GM12801 (cell line): ENCODE results near the gene NUP93.

ENCODE experiments used
- TF ChIP-seq, protein P1 (sequence below): IDR thresholded peaks from one replicate; pipeline ENCODE4 v1.5.1; 2011; ENCODE audit warnings: control low read depth; ENCODE audit not compliant: insufficient read length; ENCODE audit errors: extremely low read depth

Gene NUP93

DNA sequence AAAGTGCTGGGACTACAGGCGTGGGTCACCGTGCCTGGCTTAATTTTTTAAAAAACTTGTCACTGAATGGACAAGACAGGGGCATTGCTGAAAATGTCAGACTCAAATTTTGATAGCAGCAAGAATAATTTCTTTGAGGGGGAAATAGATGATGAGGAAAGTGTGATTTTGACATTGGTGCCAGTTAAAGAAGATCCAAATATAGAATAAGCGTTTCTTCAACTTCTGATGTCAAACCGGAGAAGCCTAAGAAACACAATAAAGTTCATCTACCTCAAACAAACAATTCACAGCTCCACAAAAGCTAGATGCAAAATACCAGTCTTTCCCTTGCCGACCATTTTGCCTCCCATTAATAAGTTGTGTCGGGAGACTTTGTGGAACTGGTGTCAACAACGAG, 43.2 kb upstream of the NUP93 start:
- TF ChIP-seq, protein P1, sequence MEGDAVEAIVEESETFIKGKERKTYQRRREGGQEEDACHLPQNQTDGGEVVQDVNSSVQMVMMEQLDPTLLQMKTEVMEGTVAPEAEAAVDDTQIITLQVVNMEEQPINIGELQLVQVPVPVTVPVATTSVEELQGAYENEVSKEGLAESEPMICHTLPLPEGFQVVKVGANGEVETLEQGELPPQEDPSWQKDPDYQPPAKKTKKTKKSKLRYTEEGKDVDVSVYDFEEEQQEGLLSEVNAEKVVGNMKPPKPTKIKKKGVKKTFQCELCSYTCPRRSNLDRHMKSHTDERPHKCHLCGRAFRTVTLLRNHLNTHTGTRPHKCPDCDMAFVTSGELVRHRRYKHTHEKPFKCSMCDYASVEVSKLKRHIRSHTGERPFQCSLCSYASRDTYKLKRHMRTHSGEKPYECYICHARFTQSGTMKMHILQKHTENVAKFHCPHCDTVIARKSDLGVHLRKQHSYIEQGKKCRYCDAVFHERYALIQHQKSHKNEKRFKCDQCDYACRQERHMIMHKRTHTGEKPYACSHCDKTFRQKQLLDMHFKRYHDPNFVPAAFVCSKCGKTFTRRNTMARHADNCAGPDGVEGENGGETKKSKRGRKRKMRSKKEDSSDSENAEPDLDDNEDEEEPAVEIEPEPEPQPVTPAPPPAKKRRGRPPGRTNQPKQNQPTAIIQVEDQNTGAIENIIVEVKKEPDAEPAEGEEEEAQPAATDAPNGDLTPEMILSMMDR: no peak

DNA sequence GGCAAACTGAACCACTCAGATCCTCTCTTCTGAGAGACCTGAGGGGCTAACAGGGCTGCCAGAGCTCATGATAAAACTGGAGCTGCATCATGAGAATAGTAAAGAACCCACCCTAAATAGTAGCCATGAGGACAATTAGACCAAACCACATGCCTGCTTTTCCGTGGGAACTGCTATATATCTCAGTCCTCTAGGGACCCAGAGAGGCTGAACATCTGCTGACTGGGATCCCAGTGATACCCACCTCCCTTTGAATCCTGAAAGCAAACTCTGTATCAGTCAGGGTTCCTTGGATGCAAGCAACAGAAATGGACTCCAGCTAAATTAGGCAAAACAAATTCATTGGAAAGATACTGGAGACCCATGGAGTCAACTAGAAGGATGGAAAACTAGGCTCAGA, 41.2 kb upstream of the NUP93 start:
- TF ChIP-seq, protein P1: no peak

DNA sequence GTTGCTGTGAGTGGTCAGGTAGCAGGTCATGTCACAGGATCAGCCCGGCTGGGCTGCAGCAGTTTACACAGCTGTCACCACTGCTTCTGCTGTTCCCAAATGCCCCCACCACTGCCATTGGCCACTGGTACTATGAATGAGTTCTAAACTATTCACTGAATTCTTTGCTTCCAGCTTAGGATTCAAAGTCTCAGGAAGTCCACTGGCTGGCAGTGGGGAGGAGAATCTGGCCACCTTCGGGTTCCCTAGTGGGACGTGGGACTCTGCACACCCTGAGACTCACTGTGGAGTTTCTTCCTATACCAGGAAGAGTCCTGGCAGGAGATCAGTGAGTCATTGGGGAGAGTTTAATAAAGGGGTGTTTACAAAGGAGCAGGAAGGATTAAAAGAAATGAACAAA, 40.8 kb upstream of the NUP93 start:
- TF ChIP-seq, protein P1: no peak

DNA sequence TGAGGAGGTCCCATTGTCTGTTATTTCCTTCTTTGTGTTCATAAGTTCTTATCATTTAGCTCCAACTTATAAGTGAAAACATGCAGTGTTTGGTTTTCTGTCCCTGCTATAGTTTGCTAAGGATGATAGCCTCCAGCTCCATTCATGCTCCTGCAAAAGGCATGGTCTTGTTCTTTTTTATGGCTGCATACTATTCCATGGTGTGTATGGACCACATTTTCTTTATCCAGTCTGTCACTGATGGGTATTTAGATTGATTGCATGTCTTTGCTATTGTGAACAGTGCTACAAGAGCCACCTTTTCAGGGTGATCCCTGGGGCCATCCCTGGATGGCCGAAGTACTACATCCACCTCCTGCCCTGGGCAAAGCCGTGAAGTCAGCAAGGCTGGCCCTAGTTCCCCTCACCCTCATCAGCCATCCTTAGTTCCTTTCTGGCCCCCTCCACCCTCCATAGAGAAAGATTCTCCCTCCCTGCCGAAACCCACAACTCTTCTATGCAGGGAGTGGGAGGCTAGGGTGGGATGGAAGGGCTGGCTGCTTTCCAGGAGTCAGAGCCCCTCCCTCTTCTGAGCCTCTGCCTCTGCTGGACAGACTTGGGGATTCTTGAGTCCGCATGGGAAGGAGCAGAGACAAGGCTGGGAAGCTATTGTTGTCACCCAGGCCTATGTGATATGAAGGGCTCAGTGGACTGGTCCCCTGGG, 39.4 kb upstream of the NUP93 start:
- TF ChIP-seq, protein P1: no peak

DNA sequence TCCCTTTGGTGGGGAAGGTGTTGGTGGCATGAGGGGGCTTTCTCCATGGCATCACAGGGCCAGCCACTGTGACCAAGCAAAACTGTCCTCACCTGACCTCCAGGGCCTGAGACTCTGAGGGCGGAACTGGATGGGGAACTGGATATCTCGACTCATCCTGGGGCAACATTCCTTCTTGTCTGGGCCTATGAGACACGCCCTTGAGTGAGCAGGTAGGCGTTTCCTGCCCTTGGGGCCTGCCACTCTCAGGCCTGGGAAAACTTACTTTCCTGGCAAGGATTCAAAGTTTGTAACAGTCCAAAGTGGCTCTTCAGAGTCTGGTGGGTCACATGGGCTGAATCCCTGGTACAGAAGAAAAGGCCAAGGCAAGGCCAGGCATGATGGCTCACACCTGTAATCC, 38.0 kb upstream of the NUP93 start:
- TF ChIP-seq, protein P1: no peak

DNA sequence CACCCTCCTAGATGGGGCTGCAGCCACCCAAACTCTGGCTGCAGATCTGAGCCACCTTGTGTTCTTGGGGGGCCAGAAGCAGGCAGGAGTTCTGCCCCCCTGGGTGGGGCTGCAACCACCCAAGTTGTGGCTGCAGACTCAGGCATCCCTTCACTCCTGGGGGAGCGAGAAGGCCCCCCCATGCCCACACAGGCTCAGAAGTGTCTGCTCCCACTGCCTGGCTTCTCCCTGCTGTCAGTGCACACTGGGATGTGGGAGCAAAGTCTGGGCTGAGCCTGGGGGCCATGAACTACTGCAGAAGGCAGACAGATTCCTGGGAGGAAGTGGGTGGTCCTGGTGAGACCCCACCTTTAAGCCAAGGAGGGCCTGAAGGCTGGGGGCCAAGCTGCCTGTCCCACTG, 34.7 kb upstream of the NUP93 start:
- TF ChIP-seq, protein P1: no peak

DNA sequence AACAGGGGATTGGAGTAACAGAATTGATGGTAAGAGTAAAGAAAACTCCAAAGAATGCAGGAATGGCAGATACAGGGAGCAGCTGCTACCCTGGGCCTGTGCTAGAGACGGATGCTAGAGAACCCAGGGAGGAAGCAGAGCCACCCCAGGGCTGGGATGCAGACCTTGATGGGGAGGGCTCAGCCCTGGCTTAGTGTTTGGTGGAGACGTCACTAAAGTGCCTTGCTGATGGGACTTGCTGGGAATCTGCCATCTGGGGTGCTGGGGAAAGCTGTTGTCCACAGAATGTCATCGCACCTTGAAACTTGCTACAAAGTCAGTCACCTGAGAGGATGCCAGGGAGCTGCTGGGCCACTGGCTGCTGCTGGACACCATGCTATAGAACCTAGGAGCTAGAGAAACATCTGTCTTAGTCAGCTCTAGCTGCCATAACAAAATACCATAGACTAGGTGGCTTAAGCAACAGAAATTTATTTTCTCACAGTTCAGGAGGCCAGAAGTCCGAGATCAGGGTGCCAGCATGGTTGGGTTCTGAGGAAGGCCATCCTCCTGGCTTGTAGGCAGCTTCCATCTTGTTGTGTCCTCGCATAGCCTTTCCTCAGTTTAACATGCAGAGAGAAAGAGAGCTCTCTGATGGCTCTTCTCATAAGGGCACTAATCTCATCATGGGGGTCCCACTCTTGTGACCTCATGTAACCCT, 32.3 kb upstream of the NUP93 start:
- TF ChIP-seq, protein P1: no peak
